ENCODE data around the gene PLA2G6.
A peak's percentile ranks its signal among the peaks of the same experiment; 100 is the strongest.

Gene PLA2G6

GRCh38 chr22:38104084-38104483 lies 77.5 kb downstream of the PLA2G6 start:
- no peaks in the 10 kb centered on the region for H3K36me3 ChIP-seq (replicated peaks in 1 of 2; ENCODE audit: control insufficient read depth in 2 of 2, insufficient read depth in 2 of 2, low read length in 2 of 2)
- H2BK120ac ChIP-seq (ENCODE audit: low read depth, low read length): no peak overlapping the region

DNA sequence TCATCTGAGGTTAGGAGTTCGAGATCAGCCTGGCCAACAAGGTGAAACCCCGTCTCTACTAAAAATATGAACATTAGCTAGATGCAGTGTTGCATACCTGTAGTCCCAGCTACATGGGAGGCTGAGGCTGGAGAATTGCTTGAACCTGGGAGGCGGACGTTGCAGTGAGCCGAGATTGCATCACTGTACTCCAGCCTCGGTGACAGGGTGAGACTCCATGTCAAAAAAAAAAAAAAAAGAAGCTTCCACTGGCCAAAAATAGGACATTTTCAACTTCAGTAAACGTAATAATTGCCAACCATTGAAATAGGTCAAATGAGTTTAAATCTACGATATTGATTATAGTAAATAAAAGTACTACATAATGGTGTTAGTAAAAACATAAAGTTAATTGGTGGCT lies 78.0 kb downstream of the PLA2G6 start:
- WGBS, 2 donors (ENCODE audit: extremely low coverage in 2 of 2, insufficient read length in 2 of 2, insufficient replicate concordance in 1 of 2): no CpG with 5 or more reads among the region's 8 CpGs
- Histone ChIP-seq H4K8ac (ENCODE audit: low read depth, low read length) (no peak overlapping the region), H3K18ac (ENCODE audit: low read length) (no peak overlapping the region), H3K23ac (ENCODE audit: low read depth, low read length, poor library complexity) (no peak overlapping the region), H2BK120ac (ENCODE audit: low read depth, low read length) (no peak overlapping the region), H3K4ac (ENCODE audit: low read length) (no peak overlapping the region), H2BK15ac (ENCODE audit: low read length) (no peak overlapping the region), H3K27ac (replicated peaks; ENCODE audit: low read length) (no peak overlapping the region), H2BK5ac (ENCODE audit: low read length) (no peak overlapping the region), H3K27me3 (ENCODE audit: control insufficient read depth in 3 of 3, insufficient read depth in 3 of 3, low read depth in 1 of 3, low read length in 3 of 3) (no peaks in the 10 kb centered on the region), H3K79me1 (ENCODE audit: low read depth, low read length) (no peaks in the 10 kb centered on the region), H3K36me3 (replicated peaks in 1 of 2; ENCODE audit: control insufficient read depth in 2 of 2, insufficient read depth in 2 of 2, low read length in 2 of 2) (no peaks in the 10 kb centered on the region), H3K4me2 (ENCODE audit: insufficient read depth, low read length, poor library complexity, severe bottlenecking) (no peak overlapping the region), H2BK12ac (ENCODE audit: low read length) (no peak overlapping the region), H3K9me3 (replicated peaks in 1 of 2; ENCODE audit: control insufficient read depth in 2 of 2, insufficient read depth in 1 of 2, low read depth in 1 of 2, low read length in 2 of 2) (no peaks in the 10 kb centered on the region), H3K4me3 (ENCODE audit: low read length in 2 of 2) (no peak overlapping the region), H3K9ac (ENCODE audit: low read depth, low read length, poor library complexity) (no peak overlapping the region), H2AK5ac (ENCODE audit: low read depth, low read length) (no peak overlapping the region), H4K91ac (ENCODE audit: low read depth, low read length, poor library complexity) (no peak overlapping the region), H3K14ac (ENCODE audit: low read length) (no peak overlapping the region), H2AFZ (ENCODE audit: low read length) (no peak overlapping the region), H3K4me1 (ENCODE audit: control insufficient read depth in 2 of 2, insufficient read depth in 1 of 2, low read depth in 1 of 2, low read length in 2 of 2) (no peaks in the 10 kb centered on the region)
- no peak for DNase-seq (ENCODE audit: low spot score)

More at GRCh38 chr22:38104084-38104483, 77.5 kb downstream of the PLA2G6 start:
- no peak overlapping the region for H2AFZ ChIP-seq (ENCODE audit: low read length)
- no peaks in the 10 kb centered on the region for H3K27me3 ChIP-seq (ENCODE audit: control insufficient read depth in 3 of 3, insufficient read depth in 3 of 3, low read depth in 1 of 3, low read length in 3 of 3)
- H4K91ac ChIP-seq (ENCODE audit: low read depth, low read length, poor library complexity): no peak overlapping the region
- no peak overlapping the region for H4K8ac ChIP-seq (ENCODE audit: low read depth, low read length)
- H3K79me1 ChIP-seq (ENCODE audit: low read depth, low read length): no peaks in the 10 kb centered on the region
- H3K18ac ChIP-seq (ENCODE audit: low read length): no peak overlapping the region
- no peak for DNase-seq (ENCODE audit: low spot score)
- H3K14ac ChIP-seq (ENCODE audit: low read length): no peak overlapping the region
- no CpG with 5 or more reads among the region's 6 CpGs for WGBS, 2 donors (ENCODE audit: extremely low coverage in 2 of 2, insufficient read length in 2 of 2, insufficient replicate concordance in 1 of 2)
- no peak overlapping the region for H3K9ac ChIP-seq (ENCODE audit: low read depth, low read length, poor library complexity)
- H2AK5ac ChIP-seq (ENCODE audit: low read depth, low read length): no peak overlapping the region
- H3K4me3 ChIP-seq (ENCODE audit: low read length in 2 of 2): no peak overlapping the region
- H3K4me1 ChIP-seq (ENCODE audit: control insufficient read depth in 2 of 2, insufficient read depth in 1 of 2, low read depth in 1 of 2, low read length in 2 of 2): no peaks in the 10 kb centered on the region
- H3K9me3 ChIP-seq (replicated peaks in 1 of 2; ENCODE audit: control insufficient read depth in 2 of 2, insufficient read depth in 1 of 2, low read depth in 1 of 2, low read length in 2 of 2): no peaks in the 10 kb centered on the region
- no peak overlapping the region for H3K27ac ChIP-seq (replicated peaks; ENCODE audit: low read length)
- no peak overlapping the region for H2BK15ac ChIP-seq (ENCODE audit: low read length)
- peak overlapping the region; percentile 55 for H3K23ac ChIP-seq (ENCODE audit: low read depth, low read length, poor library complexity)
- H2BK12ac ChIP-seq (ENCODE audit: low read length): no peak overlapping the region
- no peak overlapping the region for H3K4ac ChIP-seq (ENCODE audit: low read length)
- H3K4me2 ChIP-seq (ENCODE audit: insufficient read depth, low read length, poor library complexity, severe bottlenecking): no peak overlapping the region
- H2BK5ac ChIP-seq (ENCODE audit: low read length): no peak overlapping the region

- H3K14ac ChIP-seq (ENCODE audit: low read length): no peak overlapping the region
These were observed 83.0 kb downstream of the PLA2G6 start for GRCh38 chr22:38098410-38099249.

DNA sequence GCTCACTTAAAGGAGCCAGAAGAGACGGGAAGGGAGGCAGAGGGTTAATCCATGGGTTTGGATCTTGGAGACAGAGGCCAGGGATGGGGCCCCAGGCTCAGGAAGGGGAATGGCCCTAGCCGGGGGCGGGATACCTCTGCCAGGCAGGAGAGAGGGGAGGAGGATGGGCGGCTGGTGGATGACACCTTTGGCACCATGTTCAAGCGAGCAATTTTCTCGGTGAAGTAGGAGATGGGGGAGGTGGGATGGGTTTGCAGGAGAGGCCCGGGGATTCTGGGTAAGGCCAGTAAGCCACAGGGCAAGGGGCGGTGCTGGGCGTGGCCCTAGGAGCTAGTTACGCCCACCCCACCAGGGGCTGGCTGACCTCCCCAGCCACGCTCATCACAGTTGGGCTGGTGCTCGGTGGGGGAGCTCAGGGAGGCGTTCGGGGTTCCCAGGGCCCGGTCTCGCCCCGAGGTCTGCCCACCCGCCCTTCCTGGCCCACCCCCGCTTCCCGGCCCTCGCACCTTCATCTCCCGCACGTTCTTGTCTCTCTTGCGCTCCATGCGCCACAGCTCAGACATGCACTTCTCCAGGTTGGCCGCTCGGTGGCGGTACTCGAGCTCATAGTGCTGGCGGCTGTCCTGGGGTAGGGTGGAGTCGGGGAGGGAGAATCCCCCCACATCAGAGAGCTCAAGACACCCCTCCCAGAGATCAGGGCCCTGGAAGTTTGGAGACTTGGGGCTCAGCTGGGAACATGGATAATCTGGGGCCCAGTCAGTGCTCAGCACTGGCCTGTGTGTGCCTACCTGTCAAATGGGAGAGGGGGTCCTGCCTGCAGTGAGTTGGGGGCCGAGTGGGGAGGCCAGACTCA lies 83.8 kb downstream of the PLA2G6 start:
- H3K23ac ChIP-seq (ENCODE audit: low read depth, low read length, poor library complexity): peak overlapping the region; percentile 29
- peak overlapping the region; percentile 97 for H2AK5ac ChIP-seq (ENCODE audit: low read depth, low read length)
- peak overlapping the region in 1 of 2 donors; percentile 12 for H3K4me3 ChIP-seq (ENCODE audit: low read length in 2 of 2)
- no peaks in the 10 kb centered on the region for H3K27me3 ChIP-seq (ENCODE audit: control insufficient read depth in 3 of 3, insufficient read depth in 3 of 3, low read depth in 1 of 3, low read length in 3 of 3)
- peak overlapping the region; percentile 99 for H3K4ac ChIP-seq (ENCODE audit: low read length)
- H3K9me3 ChIP-seq (replicated peaks in 1 of 2; ENCODE audit: control insufficient read depth in 2 of 2, insufficient read depth in 1 of 2, low read depth in 1 of 2, low read length in 2 of 2): no peaks in the 10 kb centered on the region
- H3K4me2 ChIP-seq (ENCODE audit: insufficient read depth, low read length, poor library complexity, severe bottlenecking): peak overlapping the region; percentile 78
- peak overlapping the region; percentile 83 for H3K18ac ChIP-seq (ENCODE audit: low read length)
- H2BK120ac ChIP-seq (ENCODE audit: low read depth, low read length): peak overlapping the region; percentile 82
- peak overlapping the region; percentile 67 for H2BK5ac ChIP-seq (ENCODE audit: low read length)
- WGBS, 2 donors (ENCODE audit: extremely low coverage in 2 of 2, insufficient read length in 2 of 2, insufficient replicate concordance in 1 of 2): no CpG with 5 or more reads among the region's 32 CpGs
- H3K27ac ChIP-seq (replicated peaks; ENCODE audit: low read length): peak overlapping the region; percentile 13
- peak overlapping the region; percentile 79 for H3K9ac ChIP-seq (ENCODE audit: low read depth, low read length, poor library complexity)
- no peaks in the 10 kb centered on the region for H3K36me3 ChIP-seq (replicated peaks in 1 of 2; ENCODE audit: control insufficient read depth in 2 of 2, insufficient read depth in 2 of 2, low read length in 2 of 2)
- no peak overlapping the region for H3K14ac ChIP-seq (ENCODE audit: low read length)
- peak; percentile 73 for DNase-seq (ENCODE audit: low spot score)
- no peak overlapping the region for H2BK12ac ChIP-seq (ENCODE audit: low read length)
- no peaks in the 10 kb centered on the region for H3K79me1 ChIP-seq (ENCODE audit: low read depth, low read length)
- peak overlapping the region; percentile 23 for H4K8ac ChIP-seq (ENCODE audit: low read depth, low read length)
- peak overlapping the region; percentile 84 for H2BK15ac ChIP-seq (ENCODE audit: low read length)
- peaks cover 0 to 9% of the 10 kb centered on the region in 2 donors for H3K4me1 ChIP-seq (ENCODE audit: control insufficient read depth in 2 of 2, insufficient read depth in 1 of 2, low read depth in 1 of 2, low read length in 2 of 2)
- H2AFZ ChIP-seq (ENCODE audit: low read length): peak overlapping the region; percentile 80
- H4K91ac ChIP-seq (ENCODE audit: low read depth, low read length, poor library complexity): peak overlapping the region; percentile 97

More at GRCh38 chr22:38098410-38099249, 83.0 kb downstream of the PLA2G6 start:
- Histone ChIP-seq H3K23ac (ENCODE audit: low read depth, low read length, poor library complexity) (no peak overlapping the region), H3K79me1 (ENCODE audit: low read depth, low read length) (no peaks in the 10 kb centered on the region), H3K27ac (replicated peaks; ENCODE audit: low read length) (no peak overlapping the region), H2BK5ac (ENCODE audit: low read length) (no peak overlapping the region), H3K4me3 (ENCODE audit: low read length in 2 of 2) (no peak overlapping the region), H3K9me3 (replicated peaks in 1 of 2; ENCODE audit: control insufficient read depth in 2 of 2, insufficient read depth in 1 of 2, low read depth in 1 of 2, low read length in 2 of 2) (no peaks in the 10 kb centered on the region), H4K8ac (ENCODE audit: low read depth, low read length) (no peak overlapping the region), H3K9ac (ENCODE audit: low read depth, low read length, poor library complexity) (no peak overlapping the region), H3K27me3 (ENCODE audit: control insufficient read depth in 3 of 3, insufficient read depth in 3 of 3, low read depth in 1 of 3, low read length in 3 of 3) (no peaks in the 10 kb centered on the region), H2BK12ac (ENCODE audit: low read length) (no peak overlapping the region), H3K4me2 (ENCODE audit: insufficient read depth, low read length, poor library complexity, severe bottlenecking) (no peak overlapping the region), H3K36me3 (replicated peaks in 1 of 2; ENCODE audit: control insufficient read depth in 2 of 2, insufficient read depth in 2 of 2, low read length in 2 of 2) (no peaks in the 10 kb centered on the region), H2AK5ac (ENCODE audit: low read depth, low read length) (peak overlapping the region; percentile 97), H2BK15ac (ENCODE audit: low read length) (peak overlapping the region; percentile 84), H4K91ac (ENCODE audit: low read depth, low read length, poor library complexity) (peak overlapping the region; percentile 97), H3K4ac (ENCODE audit: low read length) (peak overlapping the region; percentile 99), H3K4me1 (ENCODE audit: control insufficient read depth in 2 of 2, insufficient read depth in 1 of 2, low read depth in 1 of 2, low read length in 2 of 2) (peaks cover 0 to 9% of the 10 kb centered on the region in 2 donors), H2AFZ (ENCODE audit: low read length) (no peak overlapping the region), H3K18ac (ENCODE audit: low read length) (peak overlapping the region; percentile 83), H2BK120ac (ENCODE audit: low read depth, low read length) (peak overlapping the region; percentile 82)
- no peak for DNase-seq (ENCODE audit: low spot score)
- no CpG with 5 or more reads among the region's 9 CpGs for WGBS, 2 donors (ENCODE audit: extremely low coverage in 2 of 2, insufficient read length in 2 of 2, insufficient replicate concordance in 1 of 2)

All from neuronal stem cell (in vitro differentiated cells).